Measurements from ENCODE around the gene BCAP29.

Gene BCAP29

DNA sequence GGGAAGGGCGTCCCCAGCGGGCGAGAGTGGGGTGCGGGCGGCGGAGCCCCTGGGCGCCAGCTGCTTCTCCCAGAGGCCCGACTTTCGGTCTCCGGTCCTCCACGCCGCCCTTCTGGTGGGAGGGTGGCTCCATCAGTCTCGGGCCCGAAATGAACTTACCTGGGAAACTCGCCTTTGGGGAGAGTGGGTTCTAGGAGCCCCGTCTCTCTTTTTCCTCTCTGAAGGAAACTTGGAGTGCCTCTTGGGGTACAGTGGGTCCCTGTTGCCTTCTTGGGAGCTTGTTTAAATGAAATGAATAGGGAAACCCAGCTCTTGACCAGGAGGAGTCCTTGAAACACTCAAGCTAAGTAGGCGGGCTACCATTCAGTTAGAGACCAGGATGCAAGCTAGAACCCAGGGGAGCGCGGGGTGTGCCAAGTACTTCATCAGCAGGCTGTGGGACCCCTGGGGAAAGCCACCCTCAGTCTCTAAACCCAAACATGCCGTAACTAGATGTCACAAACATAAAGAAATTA, 81.9 kb downstream of the BCAP29 start:
- in situ Hi-C loops (cut with MboI; ENCODE audit: low sequenced_read_pairs), result no loop called here

DNA sequence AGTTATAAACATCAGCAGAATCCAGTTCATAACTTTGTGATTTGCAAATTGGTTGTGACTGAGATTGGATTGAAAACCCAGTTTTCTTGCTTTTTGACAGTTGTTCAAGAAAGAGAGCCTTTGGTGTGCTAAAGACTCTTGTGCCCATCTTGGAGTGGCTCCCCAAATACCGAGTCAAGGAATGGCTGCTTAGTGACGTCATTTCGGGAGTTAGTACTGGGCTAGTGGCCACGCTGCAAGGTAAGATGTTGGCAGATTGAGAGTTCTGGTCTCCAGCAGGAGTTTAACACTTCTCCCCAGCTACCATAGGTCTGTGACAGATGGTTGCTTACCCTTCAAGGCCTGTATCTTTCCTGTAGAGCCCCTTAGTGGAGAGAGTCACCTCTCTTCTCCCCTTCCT, 83.2 kb downstream of the BCAP29 start:
- in situ Hi-C loops (cut with MboI; ENCODE audit: low sequenced_read_pairs), result no loop called here

DNA sequence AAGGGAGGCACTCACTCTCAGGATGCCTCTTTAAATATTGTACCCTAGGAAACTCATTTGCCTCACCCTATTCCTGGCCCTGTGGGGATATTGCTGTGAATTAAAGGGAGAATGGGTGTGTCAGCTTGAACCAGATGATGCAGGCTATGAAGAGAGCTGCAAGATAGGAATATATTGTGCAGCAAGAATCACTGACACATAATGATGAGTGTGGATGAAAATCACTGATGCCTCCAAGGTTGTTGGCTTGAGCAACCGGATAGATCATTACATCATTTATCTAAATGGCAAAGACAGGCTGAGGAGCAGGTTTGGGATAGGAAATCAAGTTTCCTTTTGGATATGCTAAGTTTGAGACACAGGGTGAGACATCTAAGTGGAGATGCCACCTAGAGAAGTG, 86.7 kb downstream of the BCAP29 start:
- in situ Hi-C loops (cut with MboI; ENCODE audit: low sequenced_read_pairs), result no loop called here

DNA sequence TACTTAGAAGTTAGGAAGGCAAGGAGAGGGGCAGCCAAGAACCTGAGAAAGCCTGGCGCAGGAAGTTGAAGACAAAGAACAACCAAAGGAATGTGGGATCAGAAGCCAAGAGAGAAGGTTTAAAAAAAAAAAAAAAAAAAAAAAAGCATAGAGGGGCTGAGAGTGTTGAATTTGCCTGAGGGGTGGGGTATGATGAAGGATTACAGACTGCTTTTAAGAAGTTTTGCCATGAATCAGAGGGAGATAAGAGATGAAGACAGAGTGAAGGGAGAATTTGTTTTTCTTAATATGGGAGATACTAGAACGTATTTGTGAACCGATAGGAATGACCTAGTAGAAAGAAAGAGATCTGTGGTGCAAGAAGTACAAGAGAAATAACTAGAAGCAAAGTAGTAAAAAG, 87.3 kb downstream of the BCAP29 start:
- in situ Hi-C loops (cut with MboI; ENCODE audit: low sequenced_read_pairs), result no loop called here

DNA sequence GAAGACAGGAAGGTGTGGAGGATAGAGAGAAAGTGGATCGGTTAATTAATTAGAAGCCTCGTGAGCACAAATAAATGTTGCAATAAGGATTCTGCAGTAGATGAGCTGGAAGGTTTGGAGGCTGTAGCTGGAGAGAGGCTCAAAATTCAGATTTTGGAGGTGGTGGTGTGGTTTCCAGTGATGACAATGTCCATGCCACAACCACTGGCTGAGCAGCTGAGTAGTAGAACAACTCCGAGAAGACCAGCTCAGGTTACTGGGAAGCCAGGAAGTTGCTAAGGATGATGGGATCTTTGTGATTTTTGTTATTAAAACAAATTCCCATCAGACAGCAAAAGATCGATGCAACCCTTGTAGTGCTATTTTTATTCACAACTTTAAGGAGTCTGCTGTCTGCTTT, 88.2 kb downstream of the BCAP29 start:
- in situ Hi-C loops (cut with MboI; ENCODE audit: low sequenced_read_pairs), result no loop called here

Measured in HL-60/S4 treated with retinoic acid at 250 ng/mL for 4 days and 3 days (cell line).